Activated CD4-positive, alpha-beta memory T cell treated with anti-CD3 and anti-CD28 coated beads, Interleukin-2, amount 10 ng/mL, durations not matched to agents 7 days and 5 days (primary cell): ENCODE data around the gene DCTD. TPM values are rescaled to one million over a fixed set of nuclear protein-coding genes. Genes with fewer than 3 reads are reported as not detected.

ENCODE experiments used
- CTCF ChIA-PET: fragments of 350-600 bp; sonication (Branson Sonifier 250); formaldehyde crosslinking; loops from one replicate; lab custom pipeline; 2021; ENCODE audit warnings: antibody characterized with exemption, inconsistent platforms; lab: Charles Lee
- POLR2A ChIA-PET: fragments of 350-600 bp; sonication (Branson Sonifier 250); formaldehyde crosslinking; loops from one replicate; lab custom pipeline; 2021; ENCODE audit warnings: antibody characterized with exemption; lab: Charles Lee
- DNase-seq: peaks from one replicate; pipeline ENCODE4 v3.0.0-alpha.2; 2020
- H3K27ac Mint-ChIP-seq: one replicate; pipeline ENCODE4 v1.8.0; 2021; ENCODE audit warnings: mild to moderate bottlenecking, mixed read lengths
- H3K27me3 Mint-ChIP-seq: one replicate; pipeline ENCODE4 v1.8.0; 2021; ENCODE audit warnings: mixed read lengths
- H3K36me3 Mint-ChIP-seq: one replicate; pipeline ENCODE4 v1.8.0; 2021; ENCODE audit warnings: low read depth, mixed read lengths
- H3K4me1 Mint-ChIP-seq: one replicate; pipeline ENCODE4 v1.8.0; 2021; ENCODE audit warnings: mixed read lengths
- H3K4me3 Mint-ChIP-seq: one replicate; pipeline ENCODE4 v1.8.0; 2021; ENCODE audit warnings: mild to moderate bottlenecking, mixed read lengths
- H3K9me3 Mint-ChIP-seq: one replicate; pipeline ENCODE4 v1.8.0; 2021; ENCODE audit warnings: mixed read lengths
- total RNA-seq, 2 experiments: library from RNA; stranded (reverse); gene quantifications; one replicate each; pipeline ENCODE4 v1.2.3, GENCODE V29; 2021

Gene DCTD
- total RNA-seq, 2 experiments from 2014 or later, result 71.0 to 72.9 TPM

DNA sequence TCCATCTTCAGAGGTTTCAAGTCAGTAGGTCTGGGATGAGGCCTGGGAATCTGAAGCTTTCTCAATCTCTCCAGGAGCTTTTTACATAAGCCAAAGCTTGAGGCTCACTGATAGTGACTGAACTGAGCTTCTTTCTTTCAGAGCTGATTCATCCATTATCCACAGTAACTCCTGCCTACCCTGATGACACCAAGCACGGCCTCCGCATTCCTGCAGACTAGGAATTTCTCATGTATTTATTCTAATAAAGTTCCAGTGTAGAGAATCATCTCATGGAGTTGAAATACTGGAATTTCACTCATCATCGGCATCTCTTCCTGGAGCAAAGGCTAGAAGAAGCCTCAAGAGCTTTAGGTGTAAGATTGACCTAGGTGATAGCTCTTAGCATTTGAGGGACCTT is 12.1 kb upstream of the DCTD start:
- POLR2A ChIA-PET, result interaction anchor here (2.9 kb wide), 1 partner anchor 11 kb away, joined by 7 read pairs; no protein-coding TSS in a partner anchor
- Mint-ChIP-seq H3K4me3 (no peak overlapping the region), H3K9me3 (no peaks in the 10 kb centered on the region), H3K27me3 (peaks cover 15% of the 10 kb centered on the region), H3K36me3 (no peaks in the 10 kb centered on the region), H3K27ac (no peak overlapping the region), H3K4me1 (no peaks in the 10 kb centered on the region)
- no peak for DNase-seq
- CTCF ChIA-PET, result interaction anchor here (0.6 to 1.8 kb wide), 2 partner anchors 10 to 333 kb away, joined by 3 to 5 read pairs; no protein-coding TSS in a partner anchor

- Mint-ChIP-seq H3K27me3 (peaks cover 8% of the 10 kb centered on the region), H3K4me3 (no peak overlapping the region), H3K27ac (no peak overlapping the region), H3K36me3 (no peaks in the 10 kb centered on the region), H3K9me3 (no peaks in the 10 kb centered on the region), H3K4me1 (no peaks in the 10 kb centered on the region)
- DNase-seq, result no peak
- POLR2A ChIA-PET, result interaction anchor here (2.9 kb wide), 1 partner anchor 10 kb away, joined by 7 read pairs; no protein-coding TSS in a partner anchor
- CTCF ChIA-PET, result interaction anchor here (0.7 kb wide), 1 partner anchor 10 kb away, joined by 4 read pairs; no protein-coding TSS in a partner anchor
Observed at GRCh38 chr4:182928061-182928460, 10.9 kb upstream of the DCTD start.

DNA sequence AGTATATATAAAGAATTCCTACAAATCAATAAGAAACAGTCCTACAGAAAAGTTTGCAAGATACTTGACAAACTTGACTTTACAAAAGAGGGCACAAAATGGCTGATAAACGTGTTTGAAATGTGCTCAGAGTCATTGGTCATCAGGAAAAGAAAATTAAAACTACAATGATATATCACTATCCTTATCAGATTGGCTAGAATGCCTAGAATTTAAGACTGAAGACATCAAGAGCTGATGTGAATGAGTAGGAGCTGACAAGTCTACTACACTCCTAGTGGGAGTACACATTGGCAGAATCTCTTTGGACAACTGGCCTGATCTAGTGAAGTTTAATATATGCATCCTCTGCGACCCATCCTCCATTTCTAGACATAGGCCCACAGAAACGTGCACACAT is 10.3 kb upstream of the DCTD start:
- POLR2A ChIA-PET, result interaction anchor here (2.9 kb wide), 1 partner anchor 9 kb away, joined by 7 read pairs; no protein-coding TSS in a partner anchor
- Mint-ChIP-seq H3K4me3 (no peak overlapping the region), H3K27me3 (peaks cover 8% of the 10 kb centered on the region), H3K4me1 (no peaks in the 10 kb centered on the region), H3K27ac (no peak overlapping the region), H3K9me3 (no peaks in the 10 kb centered on the region), H3K36me3 (no peaks in the 10 kb centered on the region)
- DNase-seq, result no peak
- CTCF ChIA-PET, result interaction anchor here (1.2 kb wide), 1 partner anchor 10 kb away, joined by 3 read pairs; no protein-coding TSS in a partner anchor

GRCh38 chr4:182925855-182926254 is 8.7 kb upstream of the DCTD start:
- Mint-ChIP-seq H3K27ac (no peak overlapping the region), H3K36me3 (no peaks in the 10 kb centered on the region), H3K9me3 (no peaks in the 10 kb centered on the region), H3K27me3 (peaks cover 14% of the 10 kb centered on the region), H3K4me3 (no peak overlapping the region), H3K4me1 (no peaks in the 10 kb centered on the region)
- no peak for DNase-seq
- ChIA-PET POLR2A (no interaction called here), CTCF (interaction anchor here (0.8 to 2.5 kb wide), 8 partner anchors 9 to 447 kb away, joined by 3 to 12 read pairs (median 4); partner anchors contain the start of gene DCTD)

GRCh38 chr4:182925298-182925757 is 8.1 kb upstream of the DCTD start:
- DNase-seq, result peak; percentile 59
- ChIA-PET POLR2A (no interaction called here), CTCF (interaction anchor here (0.8 to 2.5 kb wide), 9 partner anchors 9 to 446 kb away, joined by 3 to 12 read pairs (median 3); partner anchors contain the start of gene DCTD)
- no peak overlapping the region for H3K4me3 Mint-ChIP-seq
- H3K27ac Mint-ChIP-seq, result no peak overlapping the region
- no peaks in the 10 kb centered on the region for H3K4me1 Mint-ChIP-seq
- no peaks in the 10 kb centered on the region for H3K36me3 Mint-ChIP-seq
- peaks cover 14% of the 10 kb centered on the region for H3K27me3 Mint-ChIP-seq
- no peaks in the 10 kb centered on the region for H3K9me3 Mint-ChIP-seq

- H3K36me3 Mint-ChIP-seq, result no peaks in the 10 kb centered on the region
- ChIA-PET POLR2A (interaction anchor here (1.0 kb wide), 1 partner anchor 59 kb away, joined by 3 read pairs; no protein-coding TSS in a partner anchor), CTCF (interaction anchor here (1.2 to 2.5 kb wide), 7 partner anchors 8 to 446 kb away, joined by 3 to 12 read pairs (median 4); partner anchors contain the start of gene DCTD)
- DNase-seq, result no peak
- peaks cover 14% of the 10 kb centered on the region for H3K27me3 Mint-ChIP-seq
- H3K4me3 Mint-ChIP-seq, result no peak overlapping the region
- peaks cover 5% of the 10 kb centered on the region for H3K4me1 Mint-ChIP-seq
- H3K27ac Mint-ChIP-seq, result no peak overlapping the region
- H3K9me3 Mint-ChIP-seq, result no peaks in the 10 kb centered on the region
Observed at GRCh38 chr4:182924497-182924896, 7.3 kb upstream of the DCTD start.

DNA sequence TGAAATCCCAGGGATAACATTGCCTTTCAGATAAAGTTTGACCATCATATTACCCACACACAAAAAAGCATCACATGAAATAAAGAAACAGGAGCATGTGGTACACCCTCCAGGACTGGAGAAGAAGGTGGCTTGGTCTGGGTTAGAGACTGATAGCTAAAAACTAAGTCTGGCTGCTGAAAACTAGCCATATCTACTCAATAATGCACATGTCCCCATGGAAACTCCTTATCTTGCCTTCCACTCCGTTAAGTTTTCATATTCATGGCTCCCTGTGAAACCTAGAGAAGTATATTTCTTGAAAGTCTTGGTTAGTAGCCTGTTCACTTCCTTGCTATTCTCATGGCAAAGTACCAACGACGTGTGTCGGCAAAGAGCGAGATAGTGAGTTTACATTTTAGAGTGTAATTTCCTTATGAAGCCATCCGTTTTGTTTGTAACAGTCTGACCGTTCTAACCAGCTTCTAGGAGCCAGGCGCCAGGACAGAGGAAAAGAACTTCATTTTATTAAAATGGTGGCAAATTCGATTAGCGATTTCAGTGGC is 6.7 kb upstream of the DCTD start:
- peaks cover 14% of the 10 kb centered on the region for H3K27me3 Mint-ChIP-seq
- ChIA-PET POLR2A (interaction anchor here (1.0 kb wide), 1 partner anchor 59 kb away, joined by 3 read pairs; no protein-coding TSS in a partner anchor), CTCF (interaction anchor here (0.6 to 2.5 kb wide), 2 partner anchors 14 to 338 kb away, joined by 3 to 12 read pairs; no protein-coding TSS in a partner anchor)
- no peaks in the 10 kb centered on the region for H3K9me3 Mint-ChIP-seq
- H3K4me3 Mint-ChIP-seq, result no peak overlapping the region
- peaks cover 11% of the 10 kb centered on the region for H3K4me1 Mint-ChIP-seq
- no peak overlapping the region for H3K27ac Mint-ChIP-seq
- peaks cover under 1% of the 10 kb centered on the region for H3K36me3 Mint-ChIP-seq
- DNase-seq, result no peak

GRCh38 chr4:182923366-182923765 is 6.2 kb upstream of the DCTD start:
- Mint-ChIP-seq H3K4me3 (no peak overlapping the region), H3K27ac (no peak overlapping the region), H3K36me3 (peaks cover 3% of the 10 kb centered on the region), H3K4me1 (peaks cover 16% of the 10 kb centered on the region), H3K27me3 (peaks cover 14% of the 10 kb centered on the region), H3K9me3 (no peaks in the 10 kb centered on the region)
- POLR2A ChIA-PET, result no interaction called here
- DNase-seq, result no peak
- CTCF ChIA-PET, result interaction anchor here (0.6 kb wide), 1 partner anchor 338 kb away, joined by 3 read pairs; no protein-coding TSS in a partner anchor

DNA sequence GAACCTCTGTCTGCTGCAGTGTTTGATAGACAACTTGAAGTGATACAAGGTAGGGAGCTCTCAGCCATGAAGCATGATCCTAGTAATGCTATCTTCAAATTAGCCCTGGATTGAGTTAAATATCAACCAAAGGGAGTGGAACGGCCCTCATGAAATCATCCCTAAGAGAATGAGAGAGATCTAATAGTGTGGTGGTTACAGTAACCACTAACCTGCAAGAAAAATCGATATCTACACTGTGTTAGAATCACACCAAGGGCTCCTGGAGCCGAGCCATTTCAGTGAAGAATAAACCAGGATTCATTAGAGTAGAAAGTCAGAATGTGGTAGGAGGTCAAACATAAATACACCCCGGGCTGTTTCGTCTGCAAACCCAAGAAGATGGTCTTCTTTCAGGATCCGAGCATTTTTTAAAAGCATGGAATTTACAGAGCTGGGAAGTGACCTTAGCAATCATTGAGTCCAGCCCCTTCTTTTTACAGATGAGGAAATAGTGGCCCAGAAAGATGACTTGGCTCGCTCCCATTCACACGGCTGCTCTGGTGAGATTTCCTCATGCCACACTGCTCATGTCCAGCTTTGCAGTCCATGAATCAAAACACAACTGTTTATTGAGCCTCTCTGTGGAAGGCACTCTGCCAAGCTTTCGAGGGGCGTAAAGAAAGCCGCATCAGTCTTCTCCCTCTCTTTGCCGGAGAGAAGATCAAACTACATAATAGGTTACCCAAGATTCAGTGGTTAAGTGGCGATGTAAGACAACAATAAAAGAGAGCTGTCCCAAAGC is 5.5 kb upstream of the DCTD start:
- no peaks in the 10 kb centered on the region for H3K9me3 Mint-ChIP-seq
- H3K36me3 Mint-ChIP-seq, result peaks cover 3% of the 10 kb centered on the region
- CTCF ChIA-PET, result no interaction called here
- POLR2A ChIA-PET, result no interaction called here
- no peak overlapping the region for H3K27ac Mint-ChIP-seq
- peaks cover 23% of the 10 kb centered on the region for H3K4me1 Mint-ChIP-seq
- no peak for DNase-seq
- H3K4me3 Mint-ChIP-seq, result no peak overlapping the region
- H3K27me3 Mint-ChIP-seq, result peaks cover 14% of the 10 kb centered on the region

DNA sequence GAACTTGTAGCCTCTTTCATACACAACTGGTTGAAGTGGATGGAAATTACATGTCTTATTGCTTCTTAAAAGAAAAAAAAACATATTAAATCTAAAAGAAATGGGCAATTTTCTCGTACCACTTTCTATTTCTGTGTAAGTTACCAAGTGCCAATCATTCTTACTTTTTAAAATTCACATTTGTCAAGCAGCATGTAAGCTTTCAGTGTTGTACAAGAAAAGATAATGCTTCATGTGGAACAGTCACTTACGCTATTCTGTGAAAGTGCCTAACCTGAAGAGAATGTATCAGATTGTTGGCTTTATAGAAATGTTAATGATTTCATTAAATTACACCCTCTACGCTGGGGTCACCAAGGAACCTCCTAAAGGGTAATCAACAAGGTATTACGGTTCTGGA is 4.4 kb upstream of the DCTD start:
- H3K27ac Mint-ChIP-seq, result no peak overlapping the region
- H3K9me3 Mint-ChIP-seq, result no peaks in the 10 kb centered on the region
- H3K4me3 Mint-ChIP-seq, result no peak overlapping the region
- ChIA-PET POLR2A (no interaction called here), CTCF (interaction anchor here (0.5 to 1.3 kb wide), 2 partner anchors 341 to 1355 kb away, joined by 3 read pairs; no protein-coding TSS in a partner anchor)
- peaks cover 14% of the 10 kb centered on the region for H3K27me3 Mint-ChIP-seq
- H3K36me3 Mint-ChIP-seq, result peaks cover 3% of the 10 kb centered on the region
- peaks cover 26% of the 10 kb centered on the region for H3K4me1 Mint-ChIP-seq
- no peak for DNase-seq

DNA sequence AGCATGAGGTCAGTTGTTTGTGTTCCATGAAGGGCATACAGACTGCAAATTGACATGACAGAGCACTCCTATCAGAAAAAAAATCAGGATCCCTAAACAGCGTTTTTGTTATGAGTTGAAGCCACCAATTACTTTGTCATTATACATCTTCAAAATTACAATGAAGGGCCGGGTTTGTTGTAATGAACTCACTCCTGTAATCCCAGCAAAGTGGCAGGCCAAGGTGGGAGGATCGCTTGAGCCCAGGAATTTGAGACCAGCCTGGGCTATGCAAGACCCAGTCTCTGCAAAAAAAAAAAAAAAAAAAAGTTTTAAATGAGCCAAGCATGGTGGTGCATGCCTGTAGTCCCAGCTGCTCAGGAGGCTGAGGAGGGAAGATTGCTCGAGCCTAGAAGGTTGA is 3.5 kb upstream of the DCTD start:
- H3K9me3 Mint-ChIP-seq, result no peaks in the 10 kb centered on the region
- H3K27me3 Mint-ChIP-seq, result peaks cover 14% of the 10 kb centered on the region
- no peak overlapping the region for H3K27ac Mint-ChIP-seq
- ChIA-PET CTCF (interaction anchor here (1.3 kb wide), 1 partner anchor 342 kb away, joined by 3 read pairs; no protein-coding TSS in a partner anchor), POLR2A (no interaction called here)
- peaks cover 31% of the 10 kb centered on the region for H3K4me1 Mint-ChIP-seq
- no peak overlapping the region for H3K4me3 Mint-ChIP-seq
- H3K36me3 Mint-ChIP-seq, result peaks cover 8% of the 10 kb centered on the region
- DNase-seq, result no peak

DNA sequence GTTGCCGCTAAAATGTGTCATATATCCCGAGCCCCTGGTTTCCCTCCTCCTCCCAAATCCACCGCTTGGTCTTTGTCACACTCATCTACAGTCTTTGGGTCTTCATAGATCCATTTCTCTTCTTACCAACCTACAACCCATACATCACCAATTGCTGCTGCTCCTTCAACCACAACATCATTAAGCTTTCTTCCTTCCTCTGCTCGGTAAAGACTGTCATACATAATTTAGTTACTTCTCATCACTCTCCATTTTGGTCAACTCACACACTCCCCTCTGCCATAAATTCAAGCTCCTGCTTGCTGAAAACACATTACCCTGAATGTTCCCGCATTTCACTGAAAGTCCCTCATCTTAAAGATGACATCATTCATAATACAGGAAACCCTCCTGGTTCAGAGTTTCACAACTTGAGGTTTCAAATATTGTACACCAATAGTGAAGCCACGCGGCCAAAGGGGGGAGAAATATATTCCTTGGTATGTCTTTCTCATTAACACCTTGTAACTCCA is 1.7 kb upstream of the DCTD start:
- peaks cover 39% of the 10 kb centered on the region for H3K4me1 Mint-ChIP-seq
- H3K27ac Mint-ChIP-seq, result peak overlapping the region; percentile 91
- peaks cover 6% of the 10 kb centered on the region for H3K27me3 Mint-ChIP-seq
- H3K36me3 Mint-ChIP-seq, result peaks cover 12% of the 10 kb centered on the region
- ChIA-PET POLR2A (interaction anchor here (1.0 to 2.1 kb wide), 4 partner anchors 10 to 528 kb away, joined by 3 to 14 read pairs (median 6); partner anchors contain the start of gene CDKN2AIP), CTCF (interaction anchor here (0.8 to 1.7 kb wide), 5 partner anchors 9 to 489 kb away, joined by 3 to 8 read pairs (median 3); no protein-coding TSS in a partner anchor)
- peak overlapping the region; percentile 67 for H3K4me3 Mint-ChIP-seq
- DNase-seq, result peak; percentile 36
- no peaks in the 10 kb centered on the region for H3K9me3 Mint-ChIP-seq
